KBM-7 (cell line): ENCODE results near the gene CDHR2.

ENCODE experiments used
- DNase-seq: peaks from one replicate; pipeline ENCODE4 v3.0.0-alpha.2; 2015
- in situ Hi-C: fragments of 300-500 bp; cut with MboI; formaldehyde crosslinking; loops from 2 replicates; pipeline ENCODE4 v1.14.3; 2020; ENCODE audit warnings: low sequenced_read_pairs, low pct_unique_long_range_greater_than_20kb, mixed read lengths

CDHR2 gene

GRCh38 chr5:176548967-176549444, at the start of gene CDHR2:
Gene CDHR2 (plus strand): TSS chr5:176549342. CDS start chr5:176565353, 16,011 bp downstream.
- DNase-seq = no peak
- in situ Hi-C loops = no loop called here

- in situ Hi-C loops = no loop called here
- DNase-seq = no peak
Observed at GRCh38 chr5:176500511-176500910, 48.6 kb upstream of the CDHR2 start.

- in situ Hi-C loops = no loop called here
- DNase-seq = no peak
Observed at GRCh38 chr5:176501333-176501732, 47.8 kb upstream of the CDHR2 start.

- no peak for DNase-seq
- in situ Hi-C loops = no loop called here
Observed at GRCh38 chr5:176503496-176503895, 45.6 kb upstream of the CDHR2 start.

GRCh38 chr5:176507911-176508310, 41.2 kb upstream of the CDHR2 start:
- in situ Hi-C loops = no loop called here
- no peak for DNase-seq

- in situ Hi-C loops = no loop called here
- DNase-seq = no peak
Observed at GRCh38 chr5:176508603-176509002, 40.5 kb upstream of the CDHR2 start.

- no peak for DNase-seq
- in situ Hi-C loops = no loop called here
Observed at GRCh38 chr5:176513788-176514187, 35.4 kb upstream of the CDHR2 start.

GRCh38 chr5:176514244-176514950, 34.7 kb upstream of the CDHR2 start:
- in situ Hi-C loops = no loop called here
- peak; percentile 37 for DNase-seq

- DNase-seq = no peak
Observed at GRCh38 chr5:176515396-176515795, 33.7 kb upstream of the CDHR2 start.

GRCh38 chr5:176517053-176517661, 32.0 kb upstream of the CDHR2 start:
- peak; percentile 39 for DNase-seq
- in situ Hi-C loops = no loop called here

More at GRCh38 chr5:176515396-176515795, 33.7 kb upstream of the CDHR2 start:
- in situ Hi-C loops = no loop called here

GRCh38 chr5:176519810-176520720, 29.1 kb upstream of the CDHR2 start:
- DNase-seq = no peak
- in situ Hi-C loops = no loop called here

GRCh38 chr5:176521286-176521685, 27.9 kb upstream of the CDHR2 start:
- in situ Hi-C loops = no loop called here
- no peak for DNase-seq

- in situ Hi-C loops = no loop called here
- DNase-seq = no peak
Observed at GRCh38 chr5:176521699-176522263, 27.4 kb upstream of the CDHR2 start.

GRCh38 chr5:176524138-176524537, 25.0 kb upstream of the CDHR2 start:
- in situ Hi-C loops = no loop called here

GRCh38 chr5:176524987-176525386, 24.2 kb upstream of the CDHR2 start:
- no peak for DNase-seq
- in situ Hi-C loops = no loop called here

More at GRCh38 chr5:176524138-176524537, 25.0 kb upstream of the CDHR2 start:
- no peak for DNase-seq

- in situ Hi-C loops = no loop called here
- no peak for DNase-seq
Observed at GRCh38 chr5:176525677-176526076, 23.5 kb upstream of the CDHR2 start.

- no peak for DNase-seq
- in situ Hi-C loops = no loop called here
Observed at GRCh38 chr5:176526462-176526861, 22.7 kb upstream of the CDHR2 start.

- DNase-seq = no peak
- in situ Hi-C loops = no loop called here
Observed at GRCh38 chr5:176527246-176528222, 21.6 kb upstream of the CDHR2 start.
